Colonic mucosa (tissue), 4 donors: Measurements from ENCODE around the gene CMYA5. TPM values are rescaled to one million over a fixed set of nuclear protein-coding genes. Genes with fewer than 3 reads are reported as not detected.

ENCODE experiments used
- DNase-seq: peaks from one replicate; pipeline ENCODE4 v3.0.0-alpha.2; 2020
- H3K27ac ChIP-seq: fragments of 200-600 bp; one replicate; pipeline ENCODE4 v1.8.0; 2021
- H3K27me3 ChIP-seq: fragments of 200-600 bp; one replicate; pipeline ENCODE4 v1.8.0; 2021
- H3K36me3 ChIP-seq: fragments of 200-600 bp; one replicate; pipeline ENCODE4 v1.8.0; 2021
- H3K4me1 ChIP-seq: fragments of 200-600 bp; one replicate; pipeline ENCODE4 v1.8.0; 2021; ENCODE audit warnings: mild to moderate bottlenecking
- H3K4me3 ChIP-seq: fragments of 200-600 bp; one replicate; pipeline ENCODE4 v1.8.0; 2021
- H3K9ac ChIP-seq, 2 donors: one replicate each; pipeline ENCODE4 v1.7.0; 2013; ENCODE audit warnings: control low read depth in 2 of 2, low read depth in 2 of 2, low read length in 2 of 2
- H3K9me3 ChIP-seq: fragments of 200-600 bp; one replicate; pipeline ENCODE4 v1.8.0; 2021
- intact Hi-C: fragments of 100-400 bp; cut with DNase I; formaldehyde crosslinking; loops from one replicate; pipeline ENCODE4 v1.14.1; 2022
- total RNA-seq, 2 donors: library from RNA; stranded (reverse); fragmentation: NEBNext Ultra II Directional in 1 of 2; extraction: Animal tissue kit (Norgen Biotek cat#: 25700) in 1 of 2; gene quantifications; one replicate each; pipeline ENCODE4 v1.2.1, GENCODE V29; 2021
- TF ChIP-seq, protein P1 (sequence below): fragments of 200-600 bp; IDR thresholded peaks from one replicate; pipeline ENCODE4 v1.8.0; 2022; ENCODE audit warnings: antibody characterized with exemption, mild to moderate bottlenecking
- donor health status: healthy.
- donor health status: DM: no; HTN: no; CAD: no.
- donor health status: DM: no; HTN: no; CAD: no.

The CMYA5 gene
- total RNA-seq, 2 donors from 2014 or later = 0.30 to 0.66 TPM

GRCh38 chr5:79820648-79821047 lies 131.0 kb downstream of the CMYA5 start:
- TF ChIP-seq, protein P1, sequence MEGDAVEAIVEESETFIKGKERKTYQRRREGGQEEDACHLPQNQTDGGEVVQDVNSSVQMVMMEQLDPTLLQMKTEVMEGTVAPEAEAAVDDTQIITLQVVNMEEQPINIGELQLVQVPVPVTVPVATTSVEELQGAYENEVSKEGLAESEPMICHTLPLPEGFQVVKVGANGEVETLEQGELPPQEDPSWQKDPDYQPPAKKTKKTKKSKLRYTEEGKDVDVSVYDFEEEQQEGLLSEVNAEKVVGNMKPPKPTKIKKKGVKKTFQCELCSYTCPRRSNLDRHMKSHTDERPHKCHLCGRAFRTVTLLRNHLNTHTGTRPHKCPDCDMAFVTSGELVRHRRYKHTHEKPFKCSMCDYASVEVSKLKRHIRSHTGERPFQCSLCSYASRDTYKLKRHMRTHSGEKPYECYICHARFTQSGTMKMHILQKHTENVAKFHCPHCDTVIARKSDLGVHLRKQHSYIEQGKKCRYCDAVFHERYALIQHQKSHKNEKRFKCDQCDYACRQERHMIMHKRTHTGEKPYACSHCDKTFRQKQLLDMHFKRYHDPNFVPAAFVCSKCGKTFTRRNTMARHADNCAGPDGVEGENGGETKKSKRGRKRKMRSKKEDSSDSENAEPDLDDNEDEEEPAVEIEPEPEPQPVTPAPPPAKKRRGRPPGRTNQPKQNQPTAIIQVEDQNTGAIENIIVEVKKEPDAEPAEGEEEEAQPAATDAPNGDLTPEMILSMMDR = no peak
- intact Hi-C loops = no loop called here

GRCh38 chr5:79824444-79824843 lies 134.8 kb downstream of the CMYA5 start:
- H3K4me3 ChIP-seq = no peak overlapping the region
- no peak for DNase-seq
- H3K4me1 ChIP-seq = no peaks in the 10 kb centered on the region
- H3K9me3 ChIP-seq = no peaks in the 10 kb centered on the region
- H3K27ac ChIP-seq = no peak overlapping the region
- intact Hi-C loops = no loop called here
- H3K9ac ChIP-seq = no peak overlapping the region
- H3K27me3 ChIP-seq = no peaks in the 10 kb centered on the region
- no peaks in the 10 kb centered on the region for H3K36me3 ChIP-seq
- TF ChIP-seq, protein P1 = no peak

More at GRCh38 chr5:79820648-79821047, 131.0 kb downstream of the CMYA5 start:
- Histone ChIP-seq H3K9me3 (no peaks in the 10 kb centered on the region), H3K27ac (no peak overlapping the region), H3K27me3 (no peaks in the 10 kb centered on the region), H3K4me3 (no peak overlapping the region), H3K4me1 (no peaks in the 10 kb centered on the region), H3K9ac (no peak overlapping the region), H3K36me3 (no peaks in the 10 kb centered on the region)
- DNase-seq = no peak

DNA sequence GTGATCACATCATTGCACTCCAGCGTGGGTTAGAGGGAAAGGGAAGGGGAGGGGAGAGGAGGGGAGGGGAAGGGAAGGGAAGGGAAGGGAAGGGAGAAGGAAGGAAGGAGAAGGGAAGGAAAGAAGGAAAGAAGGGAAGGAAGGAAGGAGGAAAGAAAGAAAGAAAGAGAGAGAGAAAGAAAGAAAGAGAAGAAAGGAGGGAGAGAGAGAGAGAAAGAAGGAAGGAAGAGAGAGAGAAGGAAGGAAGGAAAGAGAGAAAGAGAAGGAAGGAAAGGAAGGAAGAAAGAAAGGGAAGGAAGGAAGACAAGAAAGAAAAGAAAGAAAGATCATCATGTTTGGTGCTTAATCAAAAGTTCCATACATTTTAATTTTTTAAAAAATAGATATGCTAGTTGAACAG lies 136.2 kb downstream of the CMYA5 start:
- Histone ChIP-seq H3K4me1 (no peaks in the 10 kb centered on the region), H3K9me3 (no peaks in the 10 kb centered on the region), H3K27ac (no peak overlapping the region), H3K9ac (no peak overlapping the region), H3K36me3 (no peaks in the 10 kb centered on the region), H3K27me3 (no peaks in the 10 kb centered on the region), H3K4me3 (no peak overlapping the region)
- DNase-seq = no peak
- intact Hi-C loops = no loop called here
- TF ChIP-seq, protein P1 = no peak

GRCh38 chr5:79827159-79827629 lies 137.6 kb downstream of the CMYA5 start:
- no peaks in the 10 kb centered on the region for H3K4me1 ChIP-seq
- no peak overlapping the region for H3K4me3 ChIP-seq
- intact Hi-C loops = no loop called here
- no peaks in the 10 kb centered on the region for H3K36me3 ChIP-seq
- no peak overlapping the region for H3K27ac ChIP-seq
- DNase-seq = no peak
- H3K9me3 ChIP-seq = no peaks in the 10 kb centered on the region
- no peaks in the 10 kb centered on the region for H3K27me3 ChIP-seq
- H3K9ac ChIP-seq = no peak overlapping the region
- TF ChIP-seq, protein P1 = no peak

GRCh38 chr5:79829260-79829659 lies 139.6 kb downstream of the CMYA5 start:
- H3K4me3 ChIP-seq = no peak overlapping the region
- TF ChIP-seq, protein P1 = no peak
- intact Hi-C loops = no loop called here
- H3K27ac ChIP-seq = no peak overlapping the region
- H3K27me3 ChIP-seq = no peaks in the 10 kb centered on the region
- no peaks in the 10 kb centered on the region for H3K4me1 ChIP-seq
- no peak for DNase-seq
- no peaks in the 10 kb centered on the region for H3K9me3 ChIP-seq
- no peak overlapping the region for H3K9ac ChIP-seq
- no peaks in the 10 kb centered on the region for H3K36me3 ChIP-seq
